Peyer's patch (tissue), 4 donors: ENCODE results near the gene PAX7. TPM values are rescaled to one million over a fixed set of nuclear protein-coding genes. Genes with fewer than 3 reads are reported as not detected.

Experiments
- DNase-seq, 3 donors: peaks; one replicate each; pipeline ENCODE4 v3.0.0-alpha.2; 2017 to 2019
- H3K27ac ChIP-seq, 4 donors: fragments of 200-600 bp; sonication (generic); one replicate each; pipeline ENCODE4 v1.5.1; 2016 to 2019
- H3K27me3 ChIP-seq, 2 donors: fragments of 200-600 bp; sonication (generic); one replicate each; pipeline ENCODE4 v1.5.1; 2019
- H3K36me3 ChIP-seq, 3 donors: fragments of 200-600 bp; sonication (generic); one replicate each; pipeline ENCODE4 v1.5.1; 2016 to 2019
- H3K4me1 ChIP-seq, 4 donors: fragments of 200-600 bp; sonication (generic); one replicate each; pipeline ENCODE4 v1.5.1; 2016 to 2019
- H3K4me3 ChIP-seq, 4 donors: fragments of 200-600 bp; sonication (generic); 1 replicate in 3 of 4; 2 replicates in 1 of 4; pipeline ENCODE4 v1.5.1; 2016 to 2019; ENCODE audit warnings: mild to moderate bottlenecking in 1 of 4
- H3K9me3 ChIP-seq, 4 donors: fragments of 200-600 bp; sonication (generic); one replicate each; pipeline ENCODE4 v1.5.1; 2016 to 2019; ENCODE audit warnings: mild to moderate bottlenecking in 1 of 4
- CTCF ChIP-seq, 6 experiments: fragments of 450-650 bp in 4 of 6; fragments of 200-600 bp in 2 of 6; sonication (generic) in 1 of 6; IDR thresholded peaks; one replicate each; pipeline ENCODE4 v1.5.1; 2017 to 2019; ENCODE audit warnings: antibody characterized with exemption in 6 of 6, mild to moderate bottlenecking in 3 of 6, moderate library complexity in 1 of 6
- POLR2A ChIP-seq, 2 donors: fragments of 450-650 bp; IDR thresholded peaks; one replicate each; pipeline ENCODE4 v1.5.1; 2017; ENCODE audit warnings: antibody characterized with exemption in 2 of 2, mild to moderate bottlenecking in 2 of 2, moderate library complexity in 2 of 2
- total RNA-seq, 4 donors: library from RNA; depleted of rRNA; stranded (reverse); fragments of >200 nt; gene quantifications; one replicate each; pipeline ENCODE4 v1.1.0, GENCODE V29; 2016

The PAX7 gene
- total RNA-seq, 4 donors from 2014 or later: not detected

DNA sequence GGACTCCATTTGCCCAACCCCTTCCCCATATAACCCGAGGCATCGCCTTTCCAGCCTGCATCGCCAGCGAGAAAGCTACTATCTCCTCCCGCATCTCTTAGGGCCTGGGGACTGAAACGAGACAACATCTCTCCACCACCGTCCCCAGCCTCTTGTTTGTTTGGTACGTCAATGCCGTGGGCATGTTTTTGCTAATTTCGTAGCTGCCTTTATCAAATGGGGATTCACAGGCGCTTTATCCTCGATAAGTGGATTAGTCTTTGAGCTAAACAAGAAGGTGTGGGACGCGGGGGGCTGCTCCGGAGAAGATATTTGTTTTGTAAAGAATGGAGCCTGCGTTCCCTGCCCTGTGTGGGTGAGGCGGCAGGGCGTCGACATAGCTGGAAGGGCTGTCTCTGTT lies 91.6 kb downstream of the PAX7 start:
- H3K4me3 ChIP-seq: no peak overlapping the region
- H3K4me1 ChIP-seq: no peaks in the 10 kb centered on the region
- no peaks in the 10 kb centered on the region for H3K36me3 ChIP-seq
- H3K27ac ChIP-seq: no peak overlapping the region
- no peaks in the 10 kb centered on the region for H3K9me3 ChIP-seq
- peaks cover 0 to 3% of the 10 kb centered on the region in 2 donors for H3K27me3 ChIP-seq
- TF ChIP-seq POLR2A (IDR thresholded peaks at IDR 0.05) (no peak), CTCF (IDR thresholded peaks at IDR 0.05) (no peak)
- no peak for DNase-seq

DNA sequence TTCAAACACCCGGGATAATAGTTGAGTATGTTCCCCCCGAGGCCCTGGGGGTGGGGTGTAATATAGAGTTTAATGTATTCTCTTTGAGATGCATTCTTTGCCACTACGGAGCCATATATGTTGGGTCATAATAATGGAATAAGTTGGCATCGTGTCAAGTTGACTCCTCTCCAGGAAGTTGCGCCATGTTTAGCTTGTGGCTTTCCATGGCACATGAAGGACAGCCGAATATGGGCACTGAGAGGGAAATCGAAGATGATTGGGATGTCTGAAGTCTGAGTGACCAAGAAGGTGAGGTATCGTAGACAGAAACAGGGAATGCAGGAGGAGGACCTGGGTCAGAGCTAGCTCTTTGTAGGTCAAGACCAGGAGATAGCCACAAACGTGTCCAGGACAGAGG lies 92.6 kb downstream of the PAX7 start:
- Histone ChIP-seq H3K27me3 (no peaks in the 10 kb centered on the region), H3K9me3 (no peaks in the 10 kb centered on the region), H3K36me3 (no peaks in the 10 kb centered on the region), H3K27ac (no peak overlapping the region), H3K4me1 (no peaks in the 10 kb centered on the region), H3K4me3 (no peak overlapping the region)
- TF ChIP-seq CTCF (IDR thresholded peaks at IDR 0.05) (no peak), POLR2A (IDR thresholded peaks at IDR 0.05) (no peak)
- DNase-seq: no peak

DNA sequence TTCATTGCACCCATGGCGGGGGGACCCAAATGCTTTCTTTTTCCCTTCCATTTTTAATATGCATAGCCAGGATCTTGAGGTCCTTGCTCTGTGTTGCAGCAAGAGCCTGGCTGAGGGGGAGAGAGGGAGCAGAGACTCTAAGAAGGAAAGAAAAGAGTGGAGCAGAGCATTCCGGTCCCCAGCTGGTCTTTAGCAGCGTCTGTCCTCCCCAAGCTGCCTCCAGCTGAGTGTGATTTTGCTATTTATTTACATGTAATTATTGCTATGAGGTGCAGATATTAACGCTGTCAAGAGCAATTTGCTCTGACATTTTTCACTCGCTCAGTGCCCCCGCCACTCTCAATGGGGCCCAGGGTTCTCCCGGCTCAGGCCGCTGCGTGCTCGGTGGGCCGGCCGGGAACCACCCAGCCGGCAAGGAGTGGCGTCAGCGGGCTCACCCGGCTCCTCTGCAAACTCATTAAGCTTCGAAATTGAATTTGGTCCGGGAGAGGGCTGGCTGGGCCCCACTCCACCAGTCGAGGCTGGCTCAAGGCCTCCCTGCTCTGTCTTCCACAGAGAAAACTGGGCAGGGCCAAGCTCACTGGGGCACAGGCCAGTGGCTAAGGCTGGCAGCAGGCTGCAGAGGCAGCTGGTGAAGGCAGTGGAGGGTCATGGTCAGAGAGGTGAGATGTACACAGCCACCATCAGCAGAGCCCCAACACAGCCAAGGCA lies 93.2 kb downstream of the PAX7 start:
- H3K4me1 ChIP-seq: no peaks in the 10 kb centered on the region
- no peak overlapping the region for H3K27ac ChIP-seq
- DNase-seq: no peak
- no peaks in the 10 kb centered on the region for H3K36me3 ChIP-seq
- no peaks in the 10 kb centered on the region for H3K9me3 ChIP-seq
- H3K27me3 ChIP-seq: no peaks in the 10 kb centered on the region
- H3K4me3 ChIP-seq: no peak overlapping the region
- TF ChIP-seq CTCF (IDR thresholded peaks at IDR 0.05) (no peak), POLR2A (IDR thresholded peaks at IDR 0.05) (no peak)

GRCh38 chr1:18724801-18725200 lies 94.2 kb downstream of the PAX7 start:
- Histone ChIP-seq H3K27ac (no peak overlapping the region), H3K27me3 (no peaks in the 10 kb centered on the region), H3K9me3 (no peaks in the 10 kb centered on the region), H3K4me3 (no peak overlapping the region), H3K36me3 (no peaks in the 10 kb centered on the region), H3K4me1 (no peaks in the 10 kb centered on the region)
- no peak for TF ChIP-seq POLR2A (IDR thresholded peaks at IDR 0.05)
- TF ChIP-seq CTCF (IDR thresholded peaks at IDR 0.05): no peak
- DNase-seq: no peak

GRCh38 chr1:18725231-18725895 lies 94.7 kb downstream of the PAX7 start:
- Histone ChIP-seq H3K9me3 (no peaks in the 10 kb centered on the region), H3K4me1 (no peaks in the 10 kb centered on the region), H3K36me3 (no peaks in the 10 kb centered on the region), H3K4me3 (no peak overlapping the region), H3K27me3 (no peaks in the 10 kb centered on the region), H3K27ac (no peak overlapping the region)
- TF ChIP-seq CTCF (IDR thresholded peaks at IDR 0.05): no peak
- DNase-seq: no peak
